Measurements from ENCODE around the gene NOSTRIN.

- TF ChIP-seq POLR2AphosphoS5 (IDR thresholded peaks at IDR 0.05; ENCODE audit: low read depth, low read length) (no peak), SIN3A (IDR thresholded peaks at IDR 0.05; ENCODE audit: borderline replicate concordance, insufficient read depth, low read length) (no peak), TAF1 (IDR thresholded peaks at IDR 0.05; ENCODE audit: borderline replicate concordance, insufficient read depth, low read length) (no peak), FOXP2 (optimal IDR thresholded peaks at IDR 0.05; ENCODE audit: borderline replicate concordance, extremely low read depth, extremely low read length, insufficient read depth) (no peak)
- TF ChIP-seq, protein P1, sequence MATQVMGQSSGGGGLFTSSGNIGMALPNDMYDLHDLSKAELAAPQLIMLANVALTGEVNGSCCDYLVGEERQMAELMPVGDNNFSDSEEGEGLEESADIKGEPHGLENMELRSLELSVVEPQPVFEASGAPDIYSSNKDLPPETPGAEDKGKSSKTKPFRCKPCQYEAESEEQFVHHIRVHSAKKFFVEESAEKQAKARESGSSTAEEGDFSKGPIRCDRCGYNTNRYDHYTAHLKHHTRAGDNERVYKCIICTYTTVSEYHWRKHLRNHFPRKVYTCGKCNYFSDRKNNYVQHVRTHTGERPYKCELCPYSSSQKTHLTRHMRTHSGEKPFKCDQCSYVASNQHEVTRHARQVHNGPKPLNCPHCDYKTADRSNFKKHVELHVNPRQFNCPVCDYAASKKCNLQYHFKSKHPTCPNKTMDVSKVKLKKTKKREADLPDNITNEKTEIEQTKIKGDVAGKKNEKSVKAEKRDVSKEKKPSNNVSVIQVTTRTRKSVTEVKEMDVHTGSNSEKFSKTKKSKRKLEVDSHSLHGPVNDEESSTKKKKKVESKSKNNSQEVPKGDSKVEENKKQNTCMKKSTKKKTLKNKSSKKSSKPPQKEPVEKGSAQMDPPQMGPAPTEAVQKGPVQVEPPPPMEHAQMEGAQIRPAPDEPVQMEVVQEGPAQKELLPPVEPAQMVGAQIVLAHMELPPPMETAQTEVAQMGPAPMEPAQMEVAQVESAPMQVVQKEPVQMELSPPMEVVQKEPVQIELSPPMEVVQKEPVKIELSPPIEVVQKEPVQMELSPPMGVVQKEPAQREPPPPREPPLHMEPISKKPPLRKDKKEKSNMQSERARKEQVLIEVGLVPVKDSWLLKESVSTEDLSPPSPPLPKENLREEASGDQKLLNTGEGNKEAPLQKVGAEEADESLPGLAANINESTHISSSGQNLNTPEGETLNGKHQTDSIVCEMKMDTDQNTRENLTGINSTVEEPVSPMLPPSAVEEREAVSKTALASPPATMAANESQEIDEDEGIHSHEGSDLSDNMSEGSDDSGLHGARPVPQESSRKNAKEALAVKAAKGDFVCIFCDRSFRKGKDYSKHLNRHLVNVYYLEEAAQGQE (IDR thresholded peaks at IDR 0.05; ENCODE audit: insufficient read depth in 1 of 2, low read depth in 2 of 2, low read length in 2 of 2) = no peak
Measured at GRCh38 chr2:168835969-168836368, 33.5 kb downstream of the NOSTRIN start.

All from PFSK-1 (cell line).